SK-N-SH treated with all-trans-retinoic acid at 6 μM for 48 hours (cell line): ENCODE data around the gene SLC7A8.

Experiments
- ATAC-seq: fragments of 200-7000 bp; cut with Tn5 transposase; 3 replicates; pipeline ENCODE4 v1.9.1; 2020; ENCODE audit warnings: mild to moderate bottlenecking, moderate library complexity
- ARNTL ChIP-seq: fragments of 450-650 bp; formaldehyde crosslinking; IDR thresholded peaks from 2 replicates; pipeline ENCODE4 v1.5.0; 2020; ENCODE audit warnings: low read depth, mild to moderate bottlenecking, moderate library complexity, borderline replicate concordance
- BACH2 ChIP-seq: fragments of 250-450 bp; sonication (Bioruptor Pico); IDR thresholded peaks from 2 replicates; pipeline ENCODE4 v1.9.0; 2021; ENCODE audit warnings: mild to moderate bottlenecking, borderline replicate concordance
- CREB5 ChIP-seq: fragments of 250-450 bp; sonication (Bioruptor Pico); IDR thresholded peaks from 2 replicates; pipeline ENCODE4 v1.5.1; 2020; ENCODE audit warnings: low read depth, mild to moderate bottlenecking, moderate library complexity
- CSDC2 ChIP-seq: fragments of 250-450 bp; sonication (Bioruptor Pico); IDR thresholded peaks from 2 replicates; pipeline ENCODE4 v1.5.0; 2020; ENCODE audit warnings: mild to moderate bottlenecking, moderate library complexity
- ESRRG ChIP-seq: fragments of 250-450 bp; sonication (Bioruptor Pico); IDR thresholded peaks from 2 replicates; pipeline ENCODE4 v1.6.1; 2021; ENCODE audit warnings: mild to moderate bottlenecking
- GLIS3 ChIP-seq: fragments of 250-450 bp; sonication (Bioruptor Pico); IDR thresholded peaks from 2 replicates; pipeline ENCODE4 v1.5.0; 2020; ENCODE audit warnings: mild to moderate bottlenecking, moderate library complexity
- ISL1 ChIP-seq: fragments of 250-450 bp; sonication (Bioruptor Pico); IDR thresholded peaks from 2 replicates; pipeline ENCODE4 v2.1.2; 2022; ENCODE audit warnings: mild to moderate bottlenecking, moderate library complexity
- POU6F1 ChIP-seq: fragments of 250-450 bp; sonication (Bioruptor Pico); IDR thresholded peaks from 2 replicates; pipeline ENCODE4 v1.8.0; 2021; ENCODE audit warnings: low read depth, mild to moderate bottlenecking, moderate library complexity, borderline replicate concordance
- PPARA ChIP-seq: fragments of 250-450 bp; sonication (Bioruptor Pico); IDR thresholded peaks from 2 replicates; pipeline ENCODE4 v1.5.0; 2020; ENCODE audit warnings: mild to moderate bottlenecking, borderline replicate concordance
- RARB ChIP-seq: fragments of 250-450 bp; sonication (Bioruptor Pico); IDR thresholded peaks from 2 replicates; pipeline ENCODE4 v1.8.0; 2021; ENCODE audit warnings: mild to moderate bottlenecking, moderate library complexity
- SNAI2 ChIP-seq: fragments of 250-450 bp; sonication (Bioruptor Pico); IDR thresholded peaks from 2 replicates; pipeline ENCODE4 v1.5.0; 2020; ENCODE audit warnings: mild to moderate bottlenecking, moderate library complexity
- TCF4 ChIP-seq: fragments of 250-450 bp; sonication (Bioruptor Pico); IDR thresholded peaks from 2 replicates; pipeline ENCODE4 v1.8.0; 2021; ENCODE audit warnings: mild to moderate bottlenecking, moderate library complexity, borderline replicate concordance
- TOX ChIP-seq: fragments of 250-450 bp; sonication (Bioruptor Pico); IDR thresholded peaks from 2 replicates; pipeline ENCODE4 v1.8.0; 2021; ENCODE audit warnings: mild to moderate bottlenecking, moderate library complexity, borderline replicate concordance
- ZC3H10 ChIP-seq: fragments of 250-450 bp; sonication (Bioruptor Pico); IDR thresholded peaks from 2 replicates; pipeline ENCODE4 v1.5.1; 2021; ENCODE audit warnings: mild to moderate bottlenecking, moderate library complexity
- ZFP3 ChIP-seq: fragments of 250-450 bp; sonication (Bioruptor Pico); IDR thresholded peaks from 2 replicates; pipeline ENCODE4 v1.5.0; 2020; ENCODE audit warnings: mild to moderate bottlenecking, moderate library complexity
- ZFP30 ChIP-seq: fragments of 450-650 bp; formaldehyde crosslinking; IDR thresholded peaks from 2 replicates; pipeline ENCODE4 v1.5.0; 2022; ENCODE audit warnings: mild to moderate bottlenecking, moderate library complexity
- ZNF565 ChIP-seq: fragments of 450-650 bp; formaldehyde crosslinking; conservative IDR thresholded peaks from 2 replicates; pipeline ENCODE4 v1.5.0; 2020; ENCODE audit warnings: low read depth, mild to moderate bottlenecking, moderate library complexity
- ZNF70 ChIP-seq: fragments of 450-650 bp; formaldehyde crosslinking; IDR thresholded peaks from 2 replicates; pipeline ENCODE4 v1.5.0; 2020; ENCODE audit warnings: mild to moderate bottlenecking, moderate library complexity
- ZNF8 ChIP-seq: fragments of 450-650 bp; formaldehyde crosslinking; IDR thresholded peaks from 2 replicates; pipeline ENCODE4 v1.5.0; 2020; ENCODE audit warnings: mild to moderate bottlenecking, moderate library complexity
- TF ChIP-seq, protein P1 (sequence below): fragments of 250-450 bp; sonication (Bioruptor Pico); IDR thresholded peaks from 2 replicates; pipeline ENCODE4 v1.8.0; 2020; ENCODE audit warnings: mild to moderate bottlenecking, moderate library complexity, borderline replicate concordance
- TF ChIP-seq, protein P2 (sequence below): fragments of 250-450 bp; sonication (Bioruptor Pico); IDR thresholded peaks from 2 replicates; pipeline ENCODE4 v1.5.0; 2020; ENCODE audit warnings: mild to moderate bottlenecking, moderate library complexity

The SLC7A8 gene

DNA sequence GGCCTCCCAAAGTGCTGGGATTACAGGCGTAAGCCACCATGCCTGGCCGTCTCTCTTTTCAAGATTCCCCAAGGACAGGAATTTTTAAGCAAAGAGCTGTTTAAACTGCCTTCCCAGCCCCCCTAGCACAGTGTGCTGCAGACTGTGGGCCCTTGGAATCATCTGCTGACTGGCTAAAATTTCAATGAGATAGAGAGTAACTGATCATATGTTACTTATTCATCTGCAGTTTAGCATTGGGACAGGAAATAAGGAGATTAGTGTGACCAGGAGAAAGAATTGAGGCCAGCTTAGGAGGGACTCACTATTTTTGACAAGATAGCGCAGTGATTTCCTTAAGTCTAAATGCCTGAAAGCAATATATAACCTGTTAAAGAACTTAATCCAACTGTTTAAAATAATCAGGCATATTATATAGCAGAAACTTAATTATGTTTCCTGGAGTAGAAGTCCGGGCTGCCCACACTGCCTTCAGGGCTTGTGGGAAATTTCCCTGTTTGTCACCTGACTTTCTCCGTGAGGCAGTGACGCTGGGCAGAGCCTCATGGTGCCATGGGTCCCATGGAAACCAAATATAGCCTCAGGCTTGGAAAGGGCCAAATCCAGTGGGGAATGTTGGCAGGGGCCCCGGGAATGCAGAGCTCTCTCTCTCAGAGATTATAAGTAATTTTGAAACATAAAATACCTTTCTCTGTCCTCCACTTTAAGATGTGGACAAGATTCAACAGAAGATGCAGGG lies 41.6 kb downstream of the SLC7A8 start:
- TF ChIP-seq ARNTL (CRISPR knock-in tag): no peak
- TF ChIP-seq ISL1 (CRISPR knock-in tag): peak; percentile 24; the same call in 1 of the 2 replicates
- TF ChIP-seq, all 23 proteins: peak for 1
- peak; percentile 90 for ATAC-seq

- ATAC-seq: no peak
- TF ChIP-seq, protein P1, sequence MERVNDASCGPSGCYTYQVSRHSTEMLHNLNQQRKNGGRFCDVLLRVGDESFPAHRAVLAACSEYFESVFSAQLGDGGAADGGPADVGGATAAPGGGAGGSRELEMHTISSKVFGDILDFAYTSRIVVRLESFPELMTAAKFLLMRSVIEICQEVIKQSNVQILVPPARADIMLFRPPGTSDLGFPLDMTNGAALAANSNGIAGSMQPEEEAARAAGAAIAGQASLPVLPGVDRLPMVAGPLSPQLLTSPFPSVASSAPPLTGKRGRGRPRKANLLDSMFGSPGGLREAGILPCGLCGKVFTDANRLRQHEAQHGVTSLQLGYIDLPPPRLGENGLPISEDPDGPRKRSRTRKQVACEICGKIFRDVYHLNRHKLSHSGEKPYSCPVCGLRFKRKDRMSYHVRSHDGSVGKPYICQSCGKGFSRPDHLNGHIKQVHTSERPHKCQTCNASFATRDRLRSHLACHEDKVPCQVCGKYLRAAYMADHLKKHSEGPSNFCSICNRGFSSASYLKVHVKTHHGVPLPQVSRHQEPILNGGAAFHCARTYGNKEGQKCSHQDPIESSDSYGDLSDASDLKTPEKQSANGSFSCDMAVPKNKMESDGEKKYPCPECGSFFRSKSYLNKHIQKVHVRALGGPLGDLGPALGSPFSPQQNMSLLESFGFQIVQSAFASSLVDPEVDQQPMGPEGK (CRISPR knock-in tag): no peak
- TF ChIP-seq ESRRG (CRISPR knock-in tag) (no peak), CSDC2 (CRISPR knock-in tag) (no peak), CREB5 (CRISPR knock-in tag) (no peak), RARB (no peak), TOX (no peak), ZFP3 (no peak)
Observed at GRCh38 chr14:23140371-23140770, 43.1 kb downstream of the SLC7A8 start.

- no peak for TF ChIP-seq ARNTL (CRISPR knock-in tag)
- no peak for TF ChIP-seq ZNF8 (CRISPR knock-in tag)
- TF ChIP-seq ZFP3: no peak
- TF ChIP-seq ISL1 (CRISPR knock-in tag): no peak
- TF ChIP-seq ZNF70 (CRISPR knock-in tag): no peak
- no peak for TF ChIP-seq ESRRG (CRISPR knock-in tag)
- TF ChIP-seq GLIS3 (CRISPR knock-in tag): no peak
- TF ChIP-seq, protein P2, sequence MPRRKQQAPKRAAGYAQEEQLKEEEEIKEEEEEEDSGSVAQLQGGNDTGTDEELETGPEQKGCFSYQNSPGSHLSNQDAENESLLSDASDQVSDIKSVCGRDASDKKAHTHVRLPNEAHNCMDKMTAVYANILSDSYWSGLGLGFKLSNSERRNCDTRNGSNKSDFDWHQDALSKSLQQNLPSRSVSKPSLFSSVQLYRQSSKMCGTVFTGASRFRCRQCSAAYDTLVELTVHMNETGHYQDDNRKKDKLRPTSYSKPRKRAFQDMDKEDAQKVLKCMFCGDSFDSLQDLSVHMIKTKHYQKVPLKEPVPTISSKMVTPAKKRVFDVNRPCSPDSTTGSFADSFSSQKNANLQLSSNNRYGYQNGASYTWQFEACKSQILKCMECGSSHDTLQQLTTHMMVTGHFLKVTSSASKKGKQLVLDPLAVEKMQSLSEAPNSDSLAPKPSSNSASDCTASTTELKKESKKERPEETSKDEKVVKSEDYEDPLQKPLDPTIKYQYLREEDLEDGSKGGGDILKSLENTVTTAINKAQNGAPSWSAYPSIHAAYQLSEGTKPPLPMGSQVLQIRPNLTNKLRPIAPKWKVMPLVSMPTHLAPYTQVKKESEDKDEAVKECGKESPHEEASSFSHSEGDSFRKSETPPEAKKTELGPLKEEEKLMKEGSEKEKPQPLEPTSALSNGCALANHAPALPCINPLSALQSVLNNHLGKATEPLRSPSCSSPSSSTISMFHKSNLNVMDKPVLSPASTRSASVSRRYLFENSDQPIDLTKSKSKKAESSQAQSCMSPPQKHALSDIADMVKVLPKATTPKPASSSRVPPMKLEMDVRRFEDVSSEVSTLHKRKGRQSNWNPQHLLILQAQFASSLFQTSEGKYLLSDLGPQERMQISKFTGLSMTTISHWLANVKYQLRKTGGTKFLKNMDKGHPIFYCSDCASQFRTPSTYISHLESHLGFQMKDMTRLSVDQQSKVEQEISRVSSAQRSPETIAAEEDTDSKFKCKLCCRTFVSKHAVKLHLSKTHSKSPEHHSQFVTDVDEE (CRISPR knock-in tag): no peak
- no peak for TF ChIP-seq TOX
- TF ChIP-seq BACH2 (CRISPR knock-in tag): no peak
- TF ChIP-seq CREB5 (CRISPR knock-in tag): no peak
- TF ChIP-seq RARB: no peak
- TF ChIP-seq ZNF565: no peak
- TF ChIP-seq ZC3H10: no peak
- TF ChIP-seq PPARA: no peak
- no peak for TF ChIP-seq ZFP30
- TF ChIP-seq SNAI2 (CRISPR knock-in tag): no peak
- TF ChIP-seq POU6F1 (CRISPR knock-in tag): no peak
- TF ChIP-seq TCF4 (CRISPR knock-in tag): no peak
- TF ChIP-seq CSDC2 (CRISPR knock-in tag): no peak
Observed at GRCh38 chr14:23139874-23140273, 43.6 kb downstream of the SLC7A8 start.

More at GRCh38 chr14:23139874-23140273, 43.6 kb downstream of the SLC7A8 start:
- no peak for ATAC-seq
